ENCODE data around the gene ZNF19. TPM values are rescaled to one million over a fixed set of nuclear protein-coding genes. Genes with fewer than 3 reads are reported as not detected.

The ZNF19 gene
- total RNA-seq, 1 experiment from 2014 or later, result 4.7 TPM

GRCh38 chr16:71536752-71537499, 47.8 kb upstream of the ZNF19 start:
- Mint-ChIP-seq H3K4me1 (no peaks in the 10 kb centered on the region; a peak in 1 of 4 replicates), H3K27me3 (ENCODE audit: low read depth) (no peaks in the 10 kb centered on the region), H3K4me3 (no peak overlapping the region), H3K9me3 (no peaks in the 10 kb centered on the region), H3K27ac (no peak overlapping the region), H3K36me3 (ENCODE audit: insufficient read depth in 1 of 3, low read depth in 3 of 3) (no peaks in the 10 kb centered on the region)
- Histone ChIP-seq H2BK12ac (ENCODE audit: insufficient read length, low read depth, low read length) (no peak overlapping the region), H4K5ac (ENCODE audit: insufficient read length, low read depth, low read length) (no peak overlapping the region), H2BK20ac (ENCODE audit: low read depth, low read length, poor library complexity, severe bottlenecking) (no peak overlapping the region), H2BK5ac (ENCODE audit: insufficient read length, low read length) (no peak overlapping the region), H4K20me1 (ENCODE audit: control insufficient read depth, insufficient read depth, insufficient read length) (no peaks in the 10 kb centered on the region), H3K9ac (ENCODE audit: extremely low read depth, insufficient read length, low read length) (no peak overlapping the region), H3K79me2 (ENCODE audit: insufficient read depth, low read length) (no peaks in the 10 kb centered on the region), H3K18ac (ENCODE audit: insufficient read length, low read depth, low read length) (no peak overlapping the region), H3K4me1 (ENCODE audit: insufficient read depth, low read length) (no peaks in the 10 kb centered on the region), H2AFZ (ENCODE audit: low read length) (no peak overlapping the region), H3K79me1 (ENCODE audit: insufficient read depth, low read depth, low read length, poor library complexity, severe bottlenecking) (no peaks in the 10 kb centered on the region), H2BK120ac (ENCODE audit: low read depth, low read length, poor library complexity, severe bottlenecking) (no peak overlapping the region), H3K14ac (ENCODE audit: insufficient read depth, low read length) (no peak overlapping the region), H2AK5ac (ENCODE audit: insufficient read length, low read length) (no peak overlapping the region), H4K8ac (replicated peaks; ENCODE audit: insufficient read length, low read depth, low read length) (no peak overlapping the region), H3K4me2 (ENCODE audit: insufficient read depth, insufficient read length, low read length) (no peak overlapping the region), H3K27ac (ENCODE audit: insufficient read length, low read depth, low read length) (no peak overlapping the region), H3K56ac (ENCODE audit: insufficient read length, low read depth, low read length) (no peak overlapping the region), H2BK15ac (ENCODE audit: low read depth, low read length) (no peak overlapping the region), H3K4ac (ENCODE audit: low read depth, low read length) (no peak overlapping the region), H4K91ac (ENCODE audit: insufficient read length, low read depth, low read length) (no peak overlapping the region), H3K9me3 (ENCODE audit: control insufficient read depth, low read depth, low read length) (no peaks in the 10 kb centered on the region), H3K23me2 (ENCODE audit: insufficient read length, low read depth, low read length, poor library complexity, severe bottlenecking) (no peaks in the 10 kb centered on the region), H3K27me3 (ENCODE audit: insufficient read depth, low read length) (no peaks in the 10 kb centered on the region), H3T11ph (ENCODE audit: low read length) (no peak overlapping the region), H3K23ac (ENCODE audit: insufficient read length, low read depth, low read length) (no peak overlapping the region)
- DNase-seq, result no peak
- no CpG with 5 or more reads among the region's 28 CpGs for WGBS (ENCODE audit: extremely low coverage, insufficient read length, low lambda C conversion rate)
- no peak for TF ChIP-seq CTCF (conservative IDR thresholded peaks at IDR 0.05)

Measured in H9 (cell line).